NK-92 treated with Interleukin-12 subunit alpha and Interleukin-12 subunit beta, amount 100 ng/mL, for 24 hours (cell line): ENCODE measurements around the gene DCST2.

Experiments
- DNase-seq: peaks from one replicate; lab custom pipeline; 2025; lab: John Stamatoyannopoulos, UW

The DCST2 gene

GRCh38 chr1:154975409-154976059 lies 58.0 kb downstream of the DCST2 start:
- peak; percentile 54 for DNase-seq

- peak; percentile 95 for DNase-seq
These were observed 58.7 kb downstream of the DCST2 start for GRCh38 chr1:154974808-154975408.

- peak; percentile 98 for DNase-seq
These were observed 59.3 kb downstream of the DCST2 start, which contains the start of gene CKS1B for GRCh38 chr1:154974102-154974807. Gene CKS1B, plus strand, starts transcription at chr1:154974681. Its CDS starts 65 bp downstream, at chr1:154974746.

- peak; percentile 81 for DNase-seq
These were observed 60.1 kb downstream of the DCST2 start for GRCh38 chr1:154973344-154974101.

GRCh38 chr1:154972517-154973343 lies 60.9 kb downstream of the DCST2 start:
- DNase-seq = no peak

GRCh38 chr1:154972213-154972516 lies 61.4 kb downstream of the DCST2 start:
- no peak for DNase-seq

GRCh38 chr1:154971341-154971998 lies 62.1 kb downstream of the DCST2 start:
- DNase-seq = no peak

GRCh38 chr1:154970631-154971340 lies 62.8 kb downstream of the DCST2 start, which contains the start of gene SHC1:
Gene SHC1, minus strand, starts transcription at chr1:154970747. Its CDS starts 221 bp downstream, at chr1:154970526.
- no peak for DNase-seq

GRCh38 chr1:154969860-154970452 lies 63.6 kb downstream of the DCST2 start:
- no peak for DNase-seq

- DNase-seq = no peak
These were observed 64.3 kb downstream of the DCST2 start for GRCh38 chr1:154969246-154969645.

GRCh38 chr1:154968731-154969130 lies 64.8 kb downstream of the DCST2 start:
- no peak for DNase-seq
